GM10248 (cell line): ENCODE results near the gene NCOR2.

Experiments
- CTCF ChIA-PET: fragments of 300-600 bp; sonication (Branson Sonifier 250); formaldehyde crosslinking; extraction: SDS; loops from one replicate; lab custom pipeline; 2021; ENCODE audit warnings: antibody characterized with exemption; lab: Yijun Ruan, JAX
- POLR2A ChIA-PET: fragments of 350-650 bp; sonication (Branson Sonifier 250); formaldehyde crosslinking; extraction: SDS; loops from one replicate; lab custom pipeline; 2020; ENCODE audit warnings: antibody characterized with exemption; lab: Yijun Ruan, JAX
- DNase-seq: peaks from one replicate; pipeline ENCODE4 v3.0.0; 2012; ENCODE audit errors: extremely low spot score
- CTCF ChIP-seq: IDR thresholded peaks from 2 replicates; pipeline ENCODE4 v1.5.1; 2012; ENCODE audit warnings: mild to moderate bottlenecking, low read depth; ENCODE audit errors: extremely low read depth, missing control alignments, control extremely low read depth

The NCOR2 gene

GRCh38 chr12:124536641-124537040 lies 30.8 kb downstream of the NCOR2 start:
- no peak for DNase-seq
- ChIA-PET POLR2A (no interaction called here), CTCF (interaction anchor here (1.1 to 1.3 kb wide), 2 partner anchors 9 to 12 kb away, joined by 4 read pairs; no protein-coding TSS in a partner anchor)
- no peak for TF ChIP-seq CTCF

GRCh38 chr12:124534776-124535740 lies 32.4 kb downstream of the NCOR2 start:
- DNase-seq: no peak
- ChIA-PET CTCF (no interaction called here), POLR2A (no interaction called here)
- TF ChIP-seq CTCF: no peak

- CTCF ChIA-PET: no interaction called here
- no peak for DNase-seq
- POLR2A ChIA-PET: no interaction called here
Measured at GRCh38 chr12:124533456-124533855, 34.0 kb downstream of the NCOR2 start.

GRCh38 chr12:124532967-124533366 lies 34.4 kb downstream of the NCOR2 start:
- CTCF ChIA-PET: no interaction called here
- no peak for DNase-seq

More at GRCh38 chr12:124533456-124533855, 34.0 kb downstream of the NCOR2 start:
- no peak for TF ChIP-seq CTCF

GRCh38 chr12:124532331-124532750 lies 35.1 kb downstream of the NCOR2 start:
- DNase-seq: no peak
- ChIA-PET CTCF (no interaction called here), POLR2A (no interaction called here)
- no peak for TF ChIP-seq CTCF

More at GRCh38 chr12:124532967-124533366, 34.4 kb downstream of the NCOR2 start:
- TF ChIP-seq CTCF: no peak
- POLR2A ChIA-PET: no interaction called here

- no peak for TF ChIP-seq CTCF
- CTCF ChIA-PET: no interaction called here
- DNase-seq: no peak
- POLR2A ChIA-PET: no interaction called here
Measured at GRCh38 chr12:124531906-124532305, 35.5 kb downstream of the NCOR2 start.
